ENCODE measurements around the gene ADAM12.

GRCh38 chr10:126199221-126199998 is 188.9 kb downstream of the ADAM12 start:
- TF ChIP-seq CTCF (IDR thresholded peaks at IDR 0.05) (no peak), EZH2 (IDR thresholded peaks at IDR 0.05) (no peak)
